Placental epithelial cell (primary cell): ENCODE measurements around the gene MCMBP. TPM values are rescaled to one million over a fixed set of nuclear protein-coding genes. Genes with fewer than 3 reads are reported as not detected.

ENCODE experiments used
- total RNA-seq: library from RNA; depleted of rRNA; stranded (reverse); fragments of >200 nt; gene quantifications from 2 replicates; pipeline ENCODE4 v1.2.3, GENCODE V29; 2012

Gene MCMBP, protein sequence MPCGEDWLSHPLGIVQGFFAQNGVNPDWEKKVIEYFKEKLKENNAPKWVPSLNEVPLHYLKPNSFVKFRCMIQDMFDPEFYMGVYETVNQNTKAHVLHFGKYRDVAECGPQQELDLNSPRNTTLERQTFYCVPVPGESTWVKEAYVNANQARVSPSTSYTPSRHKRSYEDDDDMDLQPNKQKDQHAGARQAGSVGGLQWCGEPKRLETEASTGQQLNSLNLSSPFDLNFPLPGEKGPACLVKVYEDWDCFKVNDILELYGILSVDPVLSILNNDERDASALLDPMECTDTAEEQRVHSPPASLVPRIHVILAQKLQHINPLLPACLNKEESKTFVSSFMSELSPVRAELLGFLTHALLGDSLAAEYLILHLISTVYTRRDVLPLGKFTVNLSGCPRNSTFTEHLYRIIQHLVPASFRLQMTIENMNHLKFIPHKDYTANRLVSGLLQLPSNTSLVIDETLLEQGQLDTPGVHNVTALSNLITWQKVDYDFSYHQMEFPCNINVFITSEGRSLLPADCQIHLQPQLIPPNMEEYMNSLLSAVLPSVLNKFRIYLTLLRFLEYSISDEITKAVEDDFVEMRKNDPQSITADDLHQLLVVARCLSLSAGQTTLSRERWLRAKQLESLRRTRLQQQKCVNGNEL
- 31.0 and 44.4 TPM in 2 replicates for total RNA-seq

DNA sequence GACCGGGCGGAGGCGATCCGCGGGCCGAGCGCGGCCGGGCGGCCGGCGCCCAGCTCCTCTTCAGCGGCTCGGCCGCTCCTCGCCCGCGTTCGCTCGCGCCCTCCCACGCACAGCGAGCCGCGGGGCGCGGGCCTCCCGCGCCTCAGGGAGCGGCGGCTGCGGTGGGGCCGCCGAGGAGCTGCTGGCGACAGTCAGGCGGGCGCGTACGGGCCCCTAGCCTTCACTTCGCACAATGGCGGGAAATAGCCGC, at the start of gene MCMBP:
MCMBP (minus strand) TSS at position 234 of the 250 bp plus-strand sequence. CDS start 259 bp downstream, outside the sequence.

GRCh38 chr10:119892188-119893065, 19.8 kb upstream of the MCMBP start, which contains the start of gene SEC23IP:
Gene SEC23IP (plus strand): TSS chr10:119892730. CDS start chr10:119892783, 53 bp downstream.

Other genes with a start within 250 kb of the MCMBP start
- gene BAG3, start 221.5 kb downstream of the MCMBP start, total RNA-seq: 38.1 and 42.5 TPM in 2 replicates
- 55.1 and 58.9 TPM in 2 replicates for gene INPP5F, start 146.8 kb downstream of the MCMBP start, total RNA-seq
- gene SEC23IP, start 19.9 kb upstream of the MCMBP start, total RNA-seq: 22.8 and 52.7 TPM in 2 replicates